GM18951 (cell line): Measurements from ENCODE around the gene PNPLA1.

ENCODE experiments used
- POLR2A ChIP-seq: IDR thresholded peaks from 4 replicates; pipeline ENCODE4 v1.6.1; 2011; ENCODE audit warnings: mild to moderate bottlenecking; ENCODE audit not compliant: insufficient read length, insufficient read depth; ENCODE audit errors: extremely low read depth
- in situ Hi-C: fragments of 300-500 bp; cut with MboI; formaldehyde crosslinking; loops from one replicate; pipeline ENCODE4 v1.12.0; 2022; ENCODE audit warnings: low sequenced_read_pairs, mixed read lengths, inconsistent platforms; ENCODE audit not compliant: unreplicated experiment

Gene PNPLA1

DNA sequence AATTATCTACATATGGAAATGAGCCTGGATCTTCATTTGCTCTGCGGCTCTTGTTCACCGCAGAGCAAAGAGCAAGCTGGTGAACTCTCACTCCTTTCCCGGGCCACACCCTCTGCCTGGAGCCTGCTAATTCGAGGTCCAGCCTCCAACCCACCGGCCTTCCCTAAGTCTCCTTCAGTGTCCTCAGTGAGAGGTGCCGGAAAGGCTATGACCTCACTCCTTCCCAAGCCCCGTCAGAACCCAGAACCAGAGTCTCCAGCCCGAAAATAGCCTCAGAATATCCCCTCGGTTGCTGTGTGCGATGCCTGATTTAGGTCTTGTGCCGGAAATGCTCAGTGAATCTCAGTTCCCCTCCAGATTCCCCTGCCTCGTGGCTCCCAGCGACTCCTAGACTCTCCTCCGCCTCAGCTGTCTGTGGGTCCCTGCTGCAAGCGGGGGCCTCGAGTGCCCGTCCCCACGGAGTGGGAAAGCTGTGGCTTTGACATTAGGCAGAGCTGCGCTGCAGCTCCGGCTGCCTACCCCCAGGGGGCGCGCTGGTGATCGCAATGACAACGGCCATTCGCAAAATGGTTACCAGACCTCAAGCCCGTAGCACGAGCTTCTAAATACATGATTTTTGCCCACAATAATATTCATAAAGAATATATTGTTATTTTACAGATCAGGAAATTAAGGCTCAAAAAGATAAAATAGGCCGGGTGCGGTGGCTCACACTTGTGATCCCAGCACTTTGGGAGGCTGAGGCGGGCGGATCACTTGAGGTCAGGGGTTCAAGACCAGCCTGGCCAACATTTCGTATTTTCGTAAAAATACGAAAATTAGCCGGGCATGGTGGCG is 71.0 kb downstream of the PNPLA1 start:
- no peak for TF ChIP-seq POLR2A
- in situ Hi-C loops = no loop called here

DNA sequence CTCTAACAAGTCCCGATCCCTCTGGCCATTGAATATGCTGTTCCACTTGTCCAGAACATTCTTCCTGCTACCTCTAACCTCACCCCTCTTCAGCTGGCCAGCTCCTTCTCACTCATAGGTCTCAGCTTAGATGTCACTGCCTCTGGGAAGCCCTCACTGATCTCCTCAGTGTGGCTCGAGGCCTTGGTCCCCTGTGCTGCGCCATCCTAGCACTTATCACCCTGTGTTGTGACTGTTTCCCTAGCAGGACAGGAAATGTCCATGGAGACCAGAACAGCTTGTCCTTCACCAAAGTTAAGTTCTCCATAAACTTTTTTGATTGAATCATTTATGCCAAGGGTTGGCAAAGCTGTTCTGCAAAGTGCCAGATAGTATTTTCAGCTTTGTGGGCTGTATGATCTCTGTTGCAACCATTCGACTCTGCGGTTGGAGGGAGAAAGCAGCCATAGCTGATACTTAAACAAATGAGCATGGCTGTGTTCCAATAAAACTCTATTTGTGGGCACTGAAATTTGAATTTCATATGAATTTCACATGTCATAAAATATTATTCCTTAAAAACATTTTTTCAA is 73.3 kb downstream of the PNPLA1 start:
- in situ Hi-C loops = no loop called here

DNA sequence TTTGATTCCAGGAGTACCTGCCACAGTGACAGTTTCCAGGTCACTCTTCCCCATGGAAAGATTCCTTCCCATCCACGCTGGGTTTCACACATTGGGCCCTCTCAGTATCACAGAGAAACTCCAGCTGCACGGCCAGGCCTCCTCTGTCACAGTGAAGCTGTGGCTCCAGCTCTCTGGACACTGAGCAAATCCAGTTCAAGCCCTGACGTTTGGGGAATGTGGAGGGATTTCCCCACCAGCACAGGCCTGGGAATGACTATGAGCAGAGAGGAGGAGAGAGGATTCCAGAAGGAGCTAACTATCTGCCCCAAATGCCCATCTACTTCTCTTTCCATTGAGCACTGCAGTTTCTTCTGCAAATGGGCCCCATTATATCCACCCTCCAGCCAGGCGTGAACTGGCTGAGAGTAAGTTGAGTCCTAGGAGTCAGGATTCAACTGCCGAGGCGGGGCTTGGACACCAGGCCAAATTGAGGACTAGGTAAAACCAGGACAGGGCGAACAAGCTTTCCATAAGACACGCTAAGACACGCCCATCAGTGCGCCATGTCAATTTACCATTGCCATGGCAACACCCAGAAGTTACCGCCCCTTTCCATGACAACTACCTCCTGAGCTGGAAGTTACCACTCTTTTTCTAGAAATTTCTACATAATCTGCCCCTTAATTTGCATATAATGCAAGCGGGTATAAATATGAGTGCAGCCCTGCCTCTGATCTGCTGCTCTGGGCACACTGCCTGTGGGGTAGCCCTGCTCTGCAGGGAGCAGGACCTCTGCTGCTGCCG is 76.0 kb downstream of the PNPLA1 start:
- in situ Hi-C loops = no loop called here

More for the DNA sequence above, 73.3 kb downstream of the PNPLA1 start:
- TF ChIP-seq POLR2A = no peak

DNA sequence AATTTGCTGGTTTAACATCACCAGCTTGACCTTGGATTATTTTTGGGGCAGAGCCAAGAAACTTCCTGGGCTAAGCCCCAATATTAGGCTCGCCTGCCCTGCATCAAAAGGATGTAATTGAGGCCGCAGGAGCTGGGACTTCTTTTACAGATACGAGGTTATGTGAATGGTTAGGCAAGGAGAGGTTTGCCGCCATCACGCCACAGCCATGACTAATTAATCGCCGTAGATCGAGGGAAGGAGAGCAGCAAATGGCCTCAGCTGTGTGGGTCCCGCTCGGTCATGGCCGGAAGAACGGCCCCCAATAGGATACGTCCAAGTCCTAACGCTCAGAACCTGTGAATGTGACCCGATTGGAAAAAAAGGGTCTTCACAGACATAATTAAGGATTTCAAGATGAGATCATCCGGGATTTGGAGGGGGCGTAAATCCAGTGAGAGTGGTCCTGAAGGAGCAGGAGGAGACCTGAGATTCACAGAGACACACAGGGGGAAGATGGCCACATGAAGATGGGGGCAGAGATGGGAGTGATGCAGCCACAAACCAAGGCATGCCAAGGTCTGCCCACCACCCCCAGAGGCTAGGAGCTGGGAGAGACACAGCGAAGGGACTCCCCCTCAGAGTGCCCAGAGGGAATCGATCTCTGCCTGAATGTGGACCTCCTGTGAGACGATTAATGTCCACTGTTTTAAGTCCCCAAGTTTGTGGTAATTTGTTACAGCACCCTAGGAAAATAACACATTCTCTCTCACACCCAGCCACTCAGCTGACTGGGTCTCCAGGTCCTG is 76.8 kb downstream of the PNPLA1 start:
- in situ Hi-C loops = no loop called here
- TF ChIP-seq POLR2A = no peak

More for the DNA sequence above, 76.0 kb downstream of the PNPLA1 start:
- TF ChIP-seq POLR2A = no peak

DNA sequence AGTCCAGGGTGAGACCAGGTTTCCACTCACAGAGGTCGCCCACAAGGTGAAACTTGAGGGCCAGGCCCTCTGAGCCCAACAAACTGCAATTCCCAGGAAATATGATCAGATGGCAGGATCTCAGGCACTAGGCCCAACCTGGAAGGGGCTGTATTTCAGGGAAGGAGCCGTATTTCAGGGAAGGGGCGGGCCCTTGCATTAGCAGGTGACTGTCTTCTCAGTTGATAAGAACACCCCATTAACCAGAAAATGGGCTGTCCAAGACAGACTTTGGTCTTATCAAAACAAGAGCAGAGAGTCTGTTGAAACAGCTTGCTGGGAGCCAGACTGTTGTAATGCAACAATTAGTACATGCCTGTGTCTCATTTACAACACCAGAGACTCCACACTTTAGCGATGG is 77.8 kb downstream of the PNPLA1 start:
- TF ChIP-seq POLR2A = no peak
- in situ Hi-C loops = no loop called here

DNA sequence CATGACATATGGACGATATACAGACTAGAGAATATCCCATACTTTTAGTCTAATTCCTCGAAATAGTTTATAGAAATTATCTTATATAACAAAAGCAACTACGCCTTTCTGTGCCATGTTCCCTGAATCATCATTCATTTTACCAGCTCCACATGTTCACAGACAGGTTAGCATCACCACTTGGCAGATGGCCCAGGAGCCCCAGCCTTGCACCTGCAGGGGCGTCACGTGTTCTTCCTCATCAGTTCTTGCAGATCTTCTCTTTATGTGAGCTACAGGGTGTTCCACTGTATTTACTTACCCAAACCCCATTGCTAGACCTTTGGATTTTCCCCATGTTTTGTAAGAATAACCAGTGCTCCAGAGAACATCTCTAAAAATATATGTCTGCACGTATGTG is 79.4 kb downstream of the PNPLA1 start:
- no peak for TF ChIP-seq POLR2A
- in situ Hi-C loops = no loop called here

DNA sequence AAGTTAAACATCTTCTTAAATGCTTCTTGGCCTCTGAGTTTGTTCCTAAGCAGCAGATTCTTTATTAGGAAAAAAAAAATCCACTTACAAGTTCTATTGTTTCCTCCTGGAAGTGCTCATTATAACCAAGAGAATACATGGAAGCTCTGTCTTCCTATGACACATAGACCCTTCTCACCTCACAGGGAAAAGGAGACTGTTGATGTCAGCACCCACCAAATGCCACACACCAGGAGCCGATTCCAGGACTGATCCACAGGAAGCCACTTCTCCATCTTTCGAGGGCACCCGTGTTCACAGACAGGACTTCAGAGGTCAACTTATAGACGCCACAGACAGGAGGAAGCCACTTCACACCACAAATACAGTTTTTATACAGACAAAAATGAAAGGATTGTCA is 80.2 kb downstream of the PNPLA1 start:
- TF ChIP-seq POLR2A = no peak
- in situ Hi-C loops = loop anchor here (10.0 kb wide), 1 partner anchor 325 kb away; the partner anchor contains the start of genes MAPK14 and SLC26A8

DNA sequence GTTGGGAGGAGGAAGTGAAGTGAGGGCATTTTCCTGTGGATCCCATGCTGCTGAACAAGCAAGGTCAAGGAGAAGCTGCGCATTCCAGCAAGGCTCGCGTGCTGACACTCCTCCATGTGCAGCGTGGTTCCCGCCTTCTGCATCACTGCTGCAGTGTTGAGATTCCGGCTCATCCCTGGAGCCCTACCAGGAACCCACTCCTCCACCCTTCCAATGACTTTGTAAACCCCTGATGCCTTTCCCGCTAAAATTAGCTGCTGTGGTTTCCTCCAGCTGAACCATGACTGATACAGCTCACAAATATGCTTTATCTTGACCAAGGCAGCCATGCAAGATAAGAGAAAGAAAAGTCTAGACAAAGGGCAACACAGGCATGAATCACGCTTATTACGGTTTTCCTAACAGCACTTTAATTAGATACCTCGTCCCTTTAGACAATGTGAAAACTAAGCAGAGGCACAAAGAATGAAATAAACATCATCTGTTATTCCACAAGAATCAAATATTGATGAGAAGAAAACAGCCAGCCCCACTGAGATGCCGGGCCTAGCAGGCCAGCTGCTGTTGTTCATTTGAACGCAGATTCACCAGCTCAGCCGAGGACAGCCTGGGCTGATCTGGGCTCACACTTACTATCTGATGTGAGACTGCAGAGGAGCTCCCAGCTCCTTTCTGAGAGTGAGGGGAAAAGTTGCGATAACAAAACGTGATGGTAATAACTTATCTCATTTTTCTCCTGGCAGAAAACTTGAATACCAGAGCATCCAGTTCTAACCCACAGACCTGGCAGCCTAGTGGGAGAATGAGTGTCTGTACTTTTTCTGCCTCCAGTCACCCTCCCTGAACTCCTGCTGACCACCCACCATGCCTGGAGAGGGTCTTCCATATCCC is 81.1 kb downstream of the PNPLA1 start:
- in situ Hi-C loops = loop anchor here (10.0 kb wide), 1 partner anchor 326 kb away; the partner anchor contains the start of genes MAPK14 and SLC26A8
- no peak for TF ChIP-seq POLR2A

DNA sequence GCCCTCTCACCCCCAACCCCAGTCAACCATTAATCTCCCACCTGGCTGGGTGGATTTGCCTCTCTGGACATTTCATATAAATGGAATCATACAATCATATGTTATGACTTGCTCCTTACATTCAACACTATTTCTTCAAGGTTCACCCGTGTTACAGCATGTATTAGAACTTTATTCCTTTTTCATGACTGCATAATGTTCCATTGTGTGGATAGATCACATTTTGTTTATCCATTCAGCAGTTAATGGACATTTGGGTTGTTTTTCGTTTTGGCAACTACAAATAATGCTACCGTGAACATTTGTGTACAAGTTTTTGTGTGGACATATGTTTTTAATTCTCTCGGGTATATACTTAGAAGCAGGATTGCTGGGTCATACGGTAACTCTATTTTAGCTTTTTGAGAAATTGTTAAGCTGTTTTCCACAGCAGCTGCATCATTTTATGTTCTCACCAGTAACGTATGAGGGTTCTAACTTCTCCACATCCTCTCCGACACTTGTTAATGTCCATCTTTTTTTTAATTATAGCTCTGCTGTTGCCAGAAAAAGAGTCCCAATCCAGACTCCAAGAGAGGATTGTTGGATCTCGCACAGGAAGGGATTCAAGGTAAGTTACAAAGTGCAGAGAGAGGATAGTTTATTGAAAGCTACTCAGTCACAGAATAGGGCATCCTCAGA is 82.8 kb downstream of the PNPLA1 start:
- in situ Hi-C loops = loop anchor here (10.0 kb wide), 1 partner anchor 328 kb away; the partner anchor contains the start of genes MAPK14 and SLC26A8
- TF ChIP-seq POLR2A = no peak

DNA sequence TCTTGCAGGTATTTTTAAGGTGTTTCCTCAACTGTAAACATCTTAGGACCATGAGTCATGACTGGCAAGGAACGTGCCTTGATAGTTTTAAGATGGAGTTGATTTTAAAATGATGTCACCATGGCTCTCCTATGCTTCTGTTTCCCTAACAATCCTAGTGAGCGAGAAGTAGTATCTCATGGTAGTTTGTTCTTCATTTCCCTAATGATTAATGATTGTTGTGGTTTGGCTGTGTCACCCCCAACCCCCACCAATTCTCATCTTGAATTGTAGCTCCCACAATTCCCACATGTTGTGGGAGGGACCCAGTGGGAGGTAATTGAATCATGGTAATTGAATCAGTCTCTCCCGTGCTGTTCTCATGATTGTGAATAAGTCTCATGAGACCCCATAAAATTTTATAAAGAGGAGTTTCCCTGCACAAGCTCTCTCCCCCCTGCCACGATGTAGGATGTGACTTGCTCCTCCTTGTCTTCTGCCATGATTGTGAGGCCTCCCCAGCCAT is 83.6 kb downstream of the PNPLA1 start:
- no peak for TF ChIP-seq POLR2A
- in situ Hi-C loops = loop anchor here (10.0 kb wide), 1 partner anchor 329 kb away; the partner anchor contains the start of genes MAPK14 and SLC26A8

DNA sequence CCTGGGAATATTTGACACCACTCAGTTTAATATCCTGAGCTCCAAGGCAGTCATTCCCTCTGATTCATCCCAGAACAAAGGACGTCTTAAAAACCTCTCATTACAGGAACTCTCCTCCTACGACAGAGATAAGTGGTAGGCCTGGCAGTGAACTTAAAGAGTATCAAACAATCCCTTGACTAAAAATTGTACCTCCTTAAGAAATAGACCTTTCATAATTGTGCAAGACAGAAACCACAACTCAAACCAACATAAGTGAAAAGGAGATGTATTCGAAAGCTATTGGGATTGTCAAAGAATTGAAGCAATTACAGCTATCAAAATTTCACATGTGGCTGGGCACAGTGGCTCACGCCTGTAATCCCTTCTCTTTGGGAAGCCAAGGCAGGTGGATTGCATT is 86.0 kb downstream of the PNPLA1 start:
- TF ChIP-seq POLR2A = no peak

More for the DNA sequence above, 86.0 kb downstream of the PNPLA1 start:
- in situ Hi-C loops = loop anchor here (10.0 kb wide), 1 partner anchor 331 kb away; the partner anchor contains the start of genes MAPK14 and SLC26A8
